ENCODE data around the gene PUS1.

GRCh38 chr12:131912518-131913274, 16.4 kb upstream of the PUS1 start:
- TF ChIP-seq EZH2 (IDR thresholded peaks at IDR 0.05; ENCODE audit: borderline replicate concordance, insufficient read depth, low read length, poor library complexity, severe bottlenecking) (no peak), POLR2AphosphoS5 (IDR thresholded peaks at IDR 0.05) (no peak), SMC3 (conservative IDR thresholded peaks at IDR 0.05; ENCODE audit: poor library complexity) (no peak), MXI1 (conservative IDR thresholded peaks at IDR 0.05; ENCODE audit: poor library complexity, severe bottlenecking) (no peak), TAF1 (IDR thresholded peaks at IDR 0.05; ENCODE audit: low read depth) (no peak)
